Measurements from ENCODE around the gene SMARCD1.

The SMARCD1 gene

DNA sequence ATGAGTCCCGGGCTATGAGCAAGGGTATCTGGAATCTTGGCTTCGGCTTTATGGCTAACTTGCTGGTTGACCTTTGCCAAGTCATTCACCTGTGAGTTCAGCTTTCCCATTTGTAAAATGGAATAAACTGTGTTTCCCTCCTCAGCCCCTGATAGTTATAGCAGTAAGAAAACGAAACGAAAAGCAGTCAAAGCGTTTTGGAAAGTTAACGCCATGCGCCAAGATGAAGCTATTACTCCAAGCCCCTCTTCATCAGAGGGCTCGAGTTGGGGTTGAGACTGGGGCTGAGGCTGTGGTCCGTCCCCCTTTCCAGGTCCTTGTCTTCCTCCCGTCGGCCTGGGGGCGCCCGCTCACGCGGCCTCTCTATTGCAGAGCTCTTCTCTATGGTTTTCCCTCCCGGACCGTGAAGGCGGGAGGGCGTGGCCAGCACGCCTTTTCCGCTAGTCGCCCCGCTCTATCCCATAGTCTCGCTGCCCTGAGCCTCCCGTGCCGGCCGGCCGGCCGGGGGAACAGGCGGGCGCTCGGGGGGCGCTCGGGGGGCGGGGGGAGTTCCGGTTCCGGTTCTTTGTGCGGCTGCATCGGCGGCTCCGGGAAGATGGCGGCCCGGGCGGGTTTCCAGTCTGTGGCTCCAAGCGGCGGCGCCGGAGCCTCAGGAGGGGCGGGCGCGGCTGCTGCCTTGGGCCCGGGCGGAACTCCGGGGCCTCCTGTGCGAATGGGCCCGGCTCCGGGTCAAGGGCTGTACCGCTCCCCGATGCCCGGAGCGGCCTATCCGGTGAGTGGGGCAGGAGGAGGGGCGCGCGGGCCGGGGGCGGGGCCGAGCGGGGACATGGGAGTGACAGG is at the start of gene SMARCD1:
Gene SMARCD1, plus strand, starts transcription at position 568 of the 840 bp plus-strand sequence. Its CDS starts 28 bp downstream, at position 596.
- Mint-ChIP-seq H3K4me1 (ENCODE audit: low read depth) (peaks cover 29% of the 10 kb centered on the region), H3K27me3 (peaks cover 10% of the 10 kb centered on the region), H3K27ac (peak within 1 kb of the TSS; percentile 89), H3K9me3 (no peaks in the 10 kb centered on the region), H3K4me3 (peak within 1 kb of the TSS; percentile 81), H3K36me3 (ENCODE audit: low read depth) (peaks cover 43% of the 10 kb centered on the region)
- intact Hi-C loops (cut with micrococcal nuclease) = loop anchor here (1.0 kb wide), 1 partner anchor 82 kb away; the partner anchor contains the start of gene CERS5

DNA sequence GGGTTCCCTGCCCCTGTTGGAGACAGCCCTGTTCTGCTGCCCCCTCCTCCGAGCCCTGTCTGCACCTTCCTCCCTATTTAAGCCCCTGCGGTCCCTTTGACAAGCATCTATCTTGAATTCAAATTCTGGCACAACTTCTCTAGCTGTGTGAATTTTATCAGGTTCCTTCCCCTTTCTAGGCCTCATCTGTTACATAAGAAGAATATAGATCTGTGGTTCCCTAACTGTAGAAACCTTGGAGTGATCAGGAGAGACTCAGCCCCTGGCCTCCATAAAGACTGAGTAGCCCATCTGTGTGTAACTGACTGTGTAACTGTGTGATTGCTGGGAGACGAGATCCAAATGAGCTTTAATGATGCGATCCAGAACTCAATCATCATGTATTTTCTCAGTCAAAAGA is 46.8 kb upstream of the SMARCD1 start:
- H3K9me3 Mint-ChIP-seq = no peaks in the 10 kb centered on the region
- H3K4me3 Mint-ChIP-seq = no peak overlapping the region
- H3K27ac Mint-ChIP-seq = no peak overlapping the region
- H3K36me3 Mint-ChIP-seq (ENCODE audit: low read depth) = no peaks in the 10 kb centered on the region
- peaks cover 57% of the 10 kb centered on the region for H3K4me1 Mint-ChIP-seq (ENCODE audit: low read depth)
- peaks cover 6% of the 10 kb centered on the region for H3K27me3 Mint-ChIP-seq
- intact Hi-C loops (cut with micrococcal nuclease) = loop anchor here (5.0 kb wide), 1 partner anchor 71 kb away; no protein-coding TSS in a partner anchor

DNA sequence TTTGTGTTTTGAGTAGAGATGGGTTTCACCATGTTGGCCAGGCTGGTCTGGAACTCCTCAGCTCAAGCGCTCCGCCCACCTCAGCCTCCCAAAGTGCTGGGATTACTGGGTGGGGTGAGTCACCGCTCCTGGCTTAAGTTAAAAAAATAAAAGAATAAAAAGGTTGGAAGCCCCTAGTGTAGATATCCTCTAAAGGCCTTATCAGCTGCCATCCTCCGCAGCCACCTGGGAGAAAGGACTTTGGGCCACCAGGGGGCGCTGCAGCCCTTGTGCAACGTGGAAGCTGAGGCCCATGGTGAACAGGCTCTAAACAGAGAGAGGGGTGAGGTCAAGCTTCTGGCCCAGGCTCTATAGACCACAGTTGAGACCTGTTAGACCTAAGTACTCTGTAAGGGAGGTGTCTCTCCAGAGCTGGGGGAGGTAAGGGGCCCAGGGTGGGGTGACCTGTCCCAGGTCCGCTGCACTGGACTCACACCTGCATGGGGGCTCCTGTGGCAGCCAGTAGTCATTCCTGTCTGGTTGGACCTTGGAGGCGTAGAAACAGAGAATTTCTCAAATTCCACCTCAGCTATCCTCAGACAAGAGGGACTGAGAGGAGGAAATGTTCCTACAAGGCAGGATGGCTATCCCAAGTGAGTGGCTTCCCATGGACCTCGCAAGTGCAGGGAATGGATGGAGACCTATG is 45.8 kb upstream of the SMARCD1 start:
- intact Hi-C loops (cut with micrococcal nuclease) = loop anchor here (1.0 to 5.0 kb wide), 3 partner anchors 16 to 72 kb away; no protein-coding TSS in a partner anchor
- Mint-ChIP-seq H3K27me3 (peaks cover 6% of the 10 kb centered on the region), H3K4me1 (ENCODE audit: low read depth) (peaks cover 52% of the 10 kb centered on the region), H3K36me3 (ENCODE audit: low read depth) (no peaks in the 10 kb centered on the region), H3K4me3 (no peak overlapping the region), H3K27ac (no peak overlapping the region), H3K9me3 (no peaks in the 10 kb centered on the region)

- peak overlapping the region; percentile 12 for H3K27ac Mint-ChIP-seq
- peaks cover 6% of the 10 kb centered on the region for H3K27me3 Mint-ChIP-seq
- H3K9me3 Mint-ChIP-seq = no peaks in the 10 kb centered on the region
- no peaks in the 10 kb centered on the region for H3K36me3 Mint-ChIP-seq (ENCODE audit: low read depth)
- intact Hi-C loops (cut with micrococcal nuclease) = no loop called here
- H3K4me3 Mint-ChIP-seq = no peak overlapping the region
- peaks cover 45% of the 10 kb centered on the region for H3K4me1 Mint-ChIP-seq (ENCODE audit: low read depth)
Measured at GRCh38 chr12:50040657-50041056, 44.5 kb upstream of the SMARCD1 start.

- Mint-ChIP-seq H3K27me3 (peaks cover 6% of the 10 kb centered on the region), H3K36me3 (ENCODE audit: low read depth) (no peaks in the 10 kb centered on the region), H3K4me1 (ENCODE audit: low read depth) (peaks cover 40% of the 10 kb centered on the region), H3K27ac (no peak overlapping the region), H3K9me3 (no peaks in the 10 kb centered on the region), H3K4me3 (no peak overlapping the region)
- intact Hi-C loops (cut with micrococcal nuclease) = no loop called here
Measured at GRCh38 chr12:50041062-50041860, 43.9 kb upstream of the SMARCD1 start.

- Mint-ChIP-seq H3K9me3 (no peaks in the 10 kb centered on the region), H3K27me3 (peaks cover 6% of the 10 kb centered on the region), H3K27ac (no peak overlapping the region), H3K36me3 (ENCODE audit: low read depth) (no peaks in the 10 kb centered on the region), H3K4me1 (ENCODE audit: low read depth) (peaks cover 38% of the 10 kb centered on the region), H3K4me3 (no peak overlapping the region)
- intact Hi-C loops (cut with micrococcal nuclease) = no loop called here
Measured at GRCh38 chr12:50041962-50042361, 43.2 kb upstream of the SMARCD1 start.

GRCh38 chr12:50042693-50043092 is 42.4 kb upstream of the SMARCD1 start:
- Mint-ChIP-seq H3K36me3 (ENCODE audit: low read depth) (no peaks in the 10 kb centered on the region), H3K4me3 (no peak overlapping the region), H3K27ac (peak overlapping the region; percentile 23), H3K9me3 (no peaks in the 10 kb centered on the region), H3K4me1 (ENCODE audit: low read depth) (peaks cover 41% of the 10 kb centered on the region), H3K27me3 (peaks cover 6% of the 10 kb centered on the region)
- intact Hi-C loops (cut with micrococcal nuclease) = no loop called here

DNA sequence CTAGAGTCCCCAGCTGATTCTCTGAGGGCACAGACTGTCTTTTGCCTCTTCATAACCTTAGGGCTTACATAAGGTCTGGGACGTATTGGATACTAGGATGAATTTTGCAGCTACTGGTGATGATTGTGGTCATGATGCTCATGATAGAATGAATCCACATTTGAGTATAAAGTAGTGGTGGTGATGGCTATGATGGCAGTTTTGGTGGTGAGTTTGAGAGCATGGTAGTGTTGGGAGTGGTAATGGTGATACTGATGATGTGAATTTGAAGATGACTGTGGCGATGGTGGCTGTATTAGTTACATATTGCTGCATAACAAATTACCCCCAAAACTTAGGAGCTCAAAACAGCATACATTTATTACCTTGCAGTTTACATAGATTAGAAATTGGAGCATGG is 41.8 kb upstream of the SMARCD1 start:
- Mint-ChIP-seq H3K36me3 (ENCODE audit: low read depth) (no peaks in the 10 kb centered on the region), H3K27ac (no peak overlapping the region), H3K4me1 (ENCODE audit: low read depth) (peaks cover 38% of the 10 kb centered on the region), H3K4me3 (no peak overlapping the region), H3K9me3 (no peaks in the 10 kb centered on the region), H3K27me3 (peaks cover 6% of the 10 kb centered on the region)
- intact Hi-C loops (cut with micrococcal nuclease) = no loop called here

DNA sequence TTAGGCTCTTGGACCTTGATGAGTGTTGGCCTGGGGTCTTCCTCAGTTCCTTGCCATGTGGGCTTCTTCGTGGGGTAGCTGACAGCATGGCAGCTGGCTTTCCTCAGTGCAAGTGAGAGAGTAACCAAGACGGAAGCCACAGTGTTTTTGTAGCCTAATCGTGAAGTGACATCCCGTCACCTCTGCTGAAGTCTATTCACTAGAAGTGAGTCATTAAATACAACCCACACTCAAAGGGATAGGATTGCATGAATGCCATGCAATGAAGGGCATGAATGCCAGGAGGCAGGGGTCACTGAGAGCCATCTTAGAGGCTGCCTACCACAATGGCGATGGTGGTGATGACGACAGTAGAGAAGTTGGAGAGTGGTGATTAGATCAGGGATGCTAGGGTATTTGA is 41.3 kb upstream of the SMARCD1 start:
- Mint-ChIP-seq H3K9me3 (no peaks in the 10 kb centered on the region), H3K27ac (no peak overlapping the region), H3K4me3 (no peak overlapping the region), H3K4me1 (ENCODE audit: low read depth) (peaks cover 34% of the 10 kb centered on the region), H3K27me3 (peaks cover 9% of the 10 kb centered on the region), H3K36me3 (ENCODE audit: low read depth) (no peaks in the 10 kb centered on the region)
- intact Hi-C loops (cut with micrococcal nuclease) = no loop called here

DNA sequence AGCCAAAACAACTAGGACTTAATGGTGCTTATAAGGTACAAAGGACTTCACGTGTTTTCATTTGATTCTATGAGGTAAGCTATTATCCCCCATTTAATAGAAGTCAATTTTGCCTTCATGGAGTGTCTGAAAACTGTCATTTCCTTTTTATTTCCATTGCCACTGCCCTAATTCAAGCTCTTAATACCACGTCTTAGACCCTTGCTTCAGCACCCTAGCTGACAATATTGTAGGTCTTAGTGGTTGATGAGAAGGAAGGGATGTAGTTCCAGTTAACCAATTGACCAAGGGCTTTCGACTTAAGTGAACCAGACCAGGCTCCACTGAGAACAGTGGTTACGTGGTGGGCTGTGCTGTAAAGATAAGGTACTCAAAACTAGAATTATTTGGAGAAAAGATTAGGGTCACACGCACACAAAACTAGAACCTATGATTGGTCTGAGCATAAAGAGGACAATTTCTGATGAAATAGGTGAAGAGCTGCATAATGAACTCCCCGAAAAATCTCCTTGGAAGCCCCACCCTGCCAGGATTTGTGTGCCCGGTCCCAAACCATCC is 37.4 kb upstream of the SMARCD1 start:
- Mint-ChIP-seq H3K36me3 (ENCODE audit: low read depth) (no peaks in the 10 kb centered on the region), H3K4me3 (no peak overlapping the region), H3K9me3 (no peaks in the 10 kb centered on the region), H3K27ac (no peak overlapping the region), H3K27me3 (peaks cover 23% of the 10 kb centered on the region), H3K4me1 (ENCODE audit: low read depth) (peaks cover 43% of the 10 kb centered on the region)
- intact Hi-C loops (cut with micrococcal nuclease) = no loop called here

DNA sequence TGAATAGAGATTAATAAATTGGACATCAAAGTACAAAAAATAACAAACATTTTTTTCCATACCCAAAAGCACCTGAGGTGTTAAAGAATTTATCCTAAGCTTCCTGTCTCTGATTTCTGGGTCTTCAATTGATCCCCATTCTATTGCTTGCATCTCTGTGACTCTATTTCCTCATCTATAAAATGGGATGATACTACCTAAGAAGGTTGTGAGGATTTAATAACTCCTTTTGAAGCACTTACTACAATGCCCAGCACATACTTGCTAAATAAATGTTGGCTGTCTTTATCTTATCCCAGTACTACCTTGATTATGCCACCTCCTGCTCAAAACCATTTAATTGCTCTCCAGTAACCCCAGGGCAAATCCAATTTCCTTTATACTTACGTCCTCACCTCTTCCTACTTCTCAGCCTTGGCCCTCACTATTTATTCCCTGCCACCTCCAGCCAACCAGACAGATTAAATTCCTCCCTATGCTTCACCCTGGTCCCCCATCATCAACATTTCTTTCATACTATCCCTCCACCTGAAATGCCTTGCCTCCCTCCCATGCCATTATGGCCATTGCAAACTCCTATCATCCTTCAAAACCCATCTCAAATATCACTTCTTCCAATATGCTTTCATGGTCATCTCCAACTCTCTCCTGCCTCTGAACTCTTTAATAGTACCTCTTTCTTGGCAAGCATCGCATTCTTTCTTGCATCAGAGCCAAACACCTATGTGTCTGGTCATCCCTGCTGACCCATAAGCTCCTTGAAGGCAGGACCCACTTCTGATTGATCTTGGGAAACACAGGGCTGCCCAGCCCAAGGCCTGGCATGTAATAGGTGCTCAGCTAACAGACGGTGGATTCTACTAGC is 35.7 kb upstream of the SMARCD1 start:
- Mint-ChIP-seq H3K36me3 (ENCODE audit: low read depth) (no peaks in the 10 kb centered on the region), H3K4me3 (no peak overlapping the region), H3K27ac (no peak overlapping the region), H3K4me1 (ENCODE audit: low read depth) (peaks cover 45% of the 10 kb centered on the region), H3K9me3 (no peaks in the 10 kb centered on the region), H3K27me3 (peaks cover 23% of the 10 kb centered on the region)
- intact Hi-C loops (cut with micrococcal nuclease) = no loop called here

DNA sequence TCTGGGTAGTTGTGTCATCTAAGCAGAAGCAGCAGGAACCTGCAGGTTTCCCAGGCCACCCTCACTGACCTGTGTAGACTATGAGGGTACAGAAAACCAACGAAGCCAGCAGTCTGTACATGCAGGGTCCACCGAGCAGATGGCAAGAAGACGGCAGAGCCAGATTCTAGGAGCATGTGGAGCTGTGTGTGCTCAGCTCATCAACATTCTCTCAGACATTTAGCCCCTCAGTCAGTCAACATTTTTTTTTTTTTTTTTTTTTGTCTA is 35.1 kb upstream of the SMARCD1 start:
- no peak overlapping the region for H3K27ac Mint-ChIP-seq
- no peaks in the 10 kb centered on the region for H3K36me3 Mint-ChIP-seq (ENCODE audit: low read depth)
- intact Hi-C loops (cut with micrococcal nuclease) = no loop called here
- no peaks in the 10 kb centered on the region for H3K9me3 Mint-ChIP-seq
- no peak overlapping the region for H3K4me3 Mint-ChIP-seq
- peaks cover 45% of the 10 kb centered on the region for H3K4me1 Mint-ChIP-seq (ENCODE audit: low read depth)
- peaks cover 23% of the 10 kb centered on the region for H3K27me3 Mint-ChIP-seq
